ENCODE measurements around the gene MAPK10. TPM values are rescaled to one million over a fixed set of nuclear protein-coding genes. Genes with fewer than 3 reads are reported as not detected.

MAPK10 gene
- total and polyA plus RNA-seq, 2 of the 8 experiments (the other 6 are each of a cell fraction or from before 2014, with no cell fraction given), result 2.5 to 3.1 TPM

DNA sequence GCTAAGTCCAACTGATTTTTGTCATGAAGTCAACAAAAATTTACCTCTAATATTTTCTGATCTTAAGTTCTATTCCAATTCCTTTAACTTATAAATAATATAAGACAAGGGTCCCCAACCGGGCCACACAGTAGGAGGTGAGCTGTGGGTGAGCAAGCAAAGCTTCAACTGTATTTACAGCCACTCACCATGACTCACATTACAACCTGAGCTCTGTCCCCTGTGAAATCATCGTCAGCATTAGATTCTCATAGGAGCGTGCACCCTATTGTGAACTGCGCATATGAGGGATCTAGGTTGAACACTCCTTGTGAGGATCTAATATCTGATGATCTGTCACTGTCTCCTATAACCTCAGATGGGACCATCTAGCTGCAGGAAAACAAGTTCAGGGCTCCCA, 227.4 kb downstream of the MAPK10 start:
- H2AFZ ChIP-seq (ENCODE audit: low read length), result no peak overlapping the region
- no peak for TF ChIP-seq SIRT6 (IDR thresholded peaks at IDR 0.05; ENCODE audit: low read length)
- TF ChIP-seq EP300 (IDR thresholded peaks at IDR 0.05; ENCODE audit: borderline replicate concordance in 1 of 2, low read depth in 2 of 2, low read length in 2 of 2), result no peak
- no peak for TF ChIP-seq RAD21 (IDR thresholded peaks at IDR 0.05 in 1 of 2, conservative IDR thresholded peaks at IDR 0.05 in 1 of 2; ENCODE audit: low read depth in 2 of 2, low read length in 2 of 2)

More for the DNA sequence above, 227.4 kb downstream of the MAPK10 start:
- Histone ChIP-seq H3K23me2 (ENCODE audit: low read depth, low read length) (no peaks in the 10 kb centered on the region), H3K4me3 (ENCODE audit: extremely low read depth in 1 of 4, insufficient read depth in 2 of 4, low read depth in 3 of 4, low read length in 4 of 4) (no peak overlapping the region), H3K27me3 (replicated peaks in 1 of 4; ENCODE audit: control insufficient read depth in 3 of 4, extremely low read depth in 1 of 4, insufficient read depth in 3 of 4, low read length in 3 of 4) (no peaks in the 10 kb centered on the region), H4K20me1 (replicated peaks in 1 of 2; ENCODE audit: control insufficient read depth in 1 of 2, insufficient read depth in 2 of 2, low read length in 2 of 2) (no peaks in the 10 kb centered on the region), H3K36me3 (ENCODE audit: control insufficient read depth in 2 of 4, insufficient read depth in 4 of 4, low read length in 3 of 4) (no peaks in the 10 kb centered on the region), H2BK120ac (replicated peaks; ENCODE audit: low read depth, low read length) (no peak overlapping the region), H3K4ac (replicated peaks; ENCODE audit: insufficient read length, low read depth, low read length) (no peak overlapping the region), H4K5ac (ENCODE audit: insufficient read length, low read depth, low read length) (no peak overlapping the region), H2BK12ac (ENCODE audit: low read depth, low read length) (no peak overlapping the region), H3K4me2 (ENCODE audit: insufficient read depth in 1 of 2, low read depth in 2 of 2, low read length in 2 of 2) (no peak overlapping the region), H3K14ac (ENCODE audit: insufficient read length) (no peak overlapping the region), H3K79me2 (ENCODE audit: control insufficient read depth in 1 of 2, insufficient read depth in 2 of 2, low read length in 2 of 2) (no peaks in the 10 kb centered on the region), H3K4me1 (replicated peaks in 1 of 4; ENCODE audit: control insufficient read depth in 3 of 4, insufficient read depth in 4 of 4, low read length in 3 of 4) (peaks cover 0 to 4% (median 0%) of the 10 kb centered on the region in 4 experiments; a peak in 1 of 7 replicates), H3K23ac (ENCODE audit: insufficient read length) (no peak overlapping the region), H3K18ac (ENCODE audit: extremely low read depth, low read length) (no peak overlapping the region), H2AK5ac (ENCODE audit: low read depth, low read length) (no peak overlapping the region), H3K9ac (replicated peaks in 1 of 4; ENCODE audit: extremely low read depth in 1 of 4, low read depth in 3 of 4, low read length in 3 of 4) (no peak overlapping the region), H4K8ac (ENCODE audit: extremely low read depth, insufficient read depth, low read length) (no peak overlapping the region), H3K9me3 (ENCODE audit: insufficient read depth in 2 of 2, low read depth in 1 of 2, low read length in 1 of 2) (no peaks in the 10 kb centered on the region), H2BK20ac (ENCODE audit: low read length) (no peak overlapping the region), H3K27ac (ENCODE audit: low read depth, low read length) (no peak overlapping the region), H3K56ac (replicated peaks; ENCODE audit: insufficient read length, low read depth, low read length) (no peak overlapping the region), H2BK15ac (ENCODE audit: low read length) (no peak overlapping the region), H4K91ac (replicated peaks; ENCODE audit: insufficient read length, low read length) (no peak overlapping the region), H3K79me1 (ENCODE audit: low read depth, low read length) (no peaks in the 10 kb centered on the region), H2BK5ac (ENCODE audit: low read depth, low read length) (no peak overlapping the region)
- POLR2A ChIA-PET (ENCODE audit: partially characterized antibody), result no interaction called here
- DNase-seq (ENCODE audit: low read depth in 1 of 2, low spot score in 2 of 2) (no peak), FAIRE-seq (no peak)
- WGBS, 2 experiments (ENCODE audit: extremely low coverage in 1 of 2, insufficient coverage in 1 of 2, insufficient read length in 1 of 2, insufficient replicate concordance in 2 of 2, low coverage in 1 of 2, low lambda C conversion rate in 2 of 2, missing lambda C conversion rate in 1 of 2), result 93% methylated on average over 4 of the region's 4 CpGs; no CpG with 5 or more reads in 1 of the 2 experiments
- CTCF ChIA-PET (ENCODE audit: partially characterized antibody), result no interaction called here
